CD14-positive monocyte (primary cell): ENCODE results near the gene C2CD5. TPM values are rescaled to one million over a fixed set of nuclear protein-coding genes. Genes with fewer than 3 reads are reported as not detected.

Experiments
- DNase-seq, 3 donors: peaks; one replicate each; pipeline ENCODE4 v3.0.0-alpha.2; 2011 to 2022
- H2AFZ ChIP-seq: 2 replicates; pipeline ENCODE4 v1.6.0; 2012; ENCODE audit warnings: mild to moderate bottlenecking, low read depth, low read length, inconsistent platforms; ENCODE audit not compliant: insufficient read depth, poor library complexity, severe bottlenecking
- H3K27ac ChIP-seq, 2 donors: 1 replicate in 1 of 2; 2 replicates in 1 of 2; pipeline ENCODE4 v1.5.1; 2012 to 2013; ENCODE audit warnings: low read length in 2 of 2, control low read depth in 1 of 2, inconsistent platforms in 1 of 2, low read depth in 1 of 2, mild to moderate bottlenecking in 1 of 2
- H3K27me3 ChIP-seq, 2 donors: one replicate each; pipeline versions ENCODE4 v1.6.0 to v1.6.1; 2011 to 2013; ENCODE audit warnings: low read length in 2 of 2; ENCODE audit not compliant: control insufficient read depth in 2 of 2, insufficient read depth in 2 of 2
- H3K36me3 ChIP-seq, 2 donors: replicated peaks in 1 of 2; 1 replicate in 1 of 2; 2 replicates in 1 of 2; pipeline versions ENCODE4 v1.5.1 to v1.6.1; 2012 to 2013; ENCODE audit warnings: low read length in 2 of 2, control low read depth in 1 of 2, inconsistent platforms in 1 of 2, mild to moderate bottlenecking in 1 of 2; ENCODE audit not compliant: insufficient read depth in 2 of 2, control insufficient read depth in 1 of 2
- H3K4me1 ChIP-seq, 2 donors: 1 replicate in 1 of 2; 2 replicates in 1 of 2; pipeline versions ENCODE4 v1.5.1 to v1.6.1; 2012 to 2013; ENCODE audit warnings: low read length in 2 of 2, control low read depth in 1 of 2, inconsistent platforms in 1 of 2, mild to moderate bottlenecking in 1 of 2, moderate library complexity in 1 of 2; ENCODE audit not compliant: insufficient read depth in 2 of 2, control insufficient read depth in 1 of 2
- H3K4me2 ChIP-seq: replicated peaks from 2 replicates; pipeline ENCODE3; 2012; ENCODE audit warnings: low read length, moderate library complexity, mild to moderate bottlenecking; ENCODE audit not compliant: poor library complexity, severe bottlenecking; ENCODE audit errors: extremely low read depth
- H3K4me3 ChIP-seq, 3 experiments: fragments of 200-600 bp in 1 of 3; sonication (generic) in 1 of 3; replicated peaks in 1 of 3; 1 replicate in 2 of 3; 2 replicates in 1 of 3; pipeline ENCODE4 v1.5.1; 2011 to 2013; ENCODE audit warnings: low read length in 3 of 3, mild to moderate bottlenecking in 3 of 3, control low read depth in 2 of 3, low read depth in 2 of 3, inconsistent platforms in 1 of 3, moderate library complexity in 1 of 3
- H3K79me2 ChIP-seq: 2 replicates; pipeline ENCODE4 v1.6.0; 2012; ENCODE audit warnings: mild to moderate bottlenecking, control low read depth, inconsistent platforms, low read length, moderate library complexity; ENCODE audit not compliant: insufficient read depth
- H3K9ac ChIP-seq: 2 replicates; pipeline ENCODE4 v1.6.0; 2017; ENCODE audit warnings: low read length, mild to moderate bottlenecking; ENCODE audit not compliant: insufficient read depth, poor library complexity, severe bottlenecking
- H3K9me3 ChIP-seq, 2 donors: replicated peaks in 1 of 2; 1 replicate in 1 of 2; 2 replicates in 1 of 2; pipeline versions ENCODE4 v1.5.1 to v1.6.1; 2012 to 2013; ENCODE audit warnings: low read length in 2 of 2, control low read depth in 1 of 2; ENCODE audit not compliant: control insufficient read depth in 1 of 2, insufficient read depth in 1 of 2
- H4K20me1 ChIP-seq: 2 replicates; pipeline ENCODE4 v1.6.0; 2012; ENCODE audit warnings: mild to moderate bottlenecking, low read length, control low read depth, moderate library complexity; ENCODE audit not compliant: insufficient read depth
- H3K27ac Mint-ChIP-seq, 7 donors: one replicate each; pipeline ENCODE4 v1.8.0; 2020; ENCODE audit warnings: mild to moderate bottlenecking in 7 of 7, mixed read lengths in 7 of 7, moderate library complexity in 6 of 7, inconsistent platforms in 2 of 7
- H3K27me3 Mint-ChIP-seq, 3 donors: one replicate each; pipeline ENCODE4 v1.8.0; 2021 to 2022; ENCODE audit warnings: low read depth in 3 of 3, mild to moderate bottlenecking in 3 of 3, mixed read lengths in 3 of 3, moderate library complexity in 3 of 3, inconsistent platforms in 1 of 3
- H3K36me3 Mint-ChIP-seq, 2 donors: one replicate each; pipeline ENCODE4 v1.8.0; 2020; ENCODE audit warnings: mixed read lengths in 2 of 2, inconsistent platforms in 1 of 2, mild to moderate bottlenecking in 1 of 2
- H3K4me1 Mint-ChIP-seq: one replicate; pipeline ENCODE4 v1.8.0; 2020; ENCODE audit warnings: mild to moderate bottlenecking, mixed read lengths
- H3K4me3 Mint-ChIP-seq, 2 donors: one replicate each; pipeline ENCODE4 v1.8.0; 2020; ENCODE audit warnings: mild to moderate bottlenecking in 2 of 2, mixed read lengths in 2 of 2, moderate library complexity in 1 of 2
- H3K9me3 Mint-ChIP-seq, 7 donors: one replicate each; pipeline ENCODE4 v1.8.0; 2020 to 2022; ENCODE audit warnings: mixed read lengths in 7 of 7, mild to moderate bottlenecking in 6 of 7, moderate library complexity in 6 of 7, inconsistent platforms in 2 of 7
- CTCF ChIP-seq: fragments of 200-600 bp; IDR thresholded peaks from one replicate; pipeline ENCODE4 v1.8.0; 2022; ENCODE audit warnings: antibody characterized with exemption, mild to moderate bottlenecking
- WGBS: methylation state at CpG from one replicate; pipeline ENCODE4 v1.1.5; 2013; ENCODE audit warnings: missing lambda C conversion rate; ENCODE audit not compliant: insufficient coverage; 5-methylcytosine and 5-hydroxymethylcytosine counted together
- intact Hi-C, 2 donors: fragments of 100-400 bp; cut with micrococcal nuclease; formaldehyde crosslinking; loops; one replicate each; pipeline versions ENCODE4 v1.15.0 to v1.15.1; 2023
- polyA plus RNA-seq, 3 donors: library from polyadenylated mRNA; depleted of rRNA in 1 of 3; unstranded in 2 of 3; stranded (reverse) in 1 of 3; fragments of 300-500 nt in 2 of 3; fragments of >200 nt in 1 of 3; fragmentation: Illumina TruSeq in 2 of 3; gene quantifications; 1 replicate in 2 of 3; 2 replicates in 1 of 3; pipeline ENCODE4 v1.2.3, GENCODE V29; 2012 to 2021

Gene C2CD5
- polyA plus RNA-seq, 3 donors = 13.0 to 22.8 (median 13.6) TPM

GRCh38 chr12:22435583-22435982 lies 108.8 kb downstream of the C2CD5 start:
- H2AFZ ChIP-seq = no peak overlapping the region
- no peak overlapping the region for H3K27ac ChIP-seq
- Mint-ChIP-seq H3K27ac (no peak overlapping the region), H3K4me3 (no peak overlapping the region), H3K9me3 (no peaks in the 10 kb centered on the region), H3K4me1 (peaks cover 6% of the 10 kb centered on the region), H3K27me3 (peaks cover 1 to 6% (median 2%) of the 10 kb centered on the region in 3 donors), H3K36me3 (no peaks in the 10 kb centered on the region)
- no peaks in the 10 kb centered on the region for H3K36me3 ChIP-seq
- no peaks in the 10 kb centered on the region for H3K79me2 ChIP-seq
- H3K9ac ChIP-seq = no peak overlapping the region
- H3K9me3 ChIP-seq = no peaks in the 10 kb centered on the region
- H3K4me2 ChIP-seq = no peak overlapping the region
- H4K20me1 ChIP-seq = no peaks in the 10 kb centered on the region
- no peak for TF ChIP-seq CTCF
- H3K4me1 ChIP-seq = no peaks in the 10 kb centered on the region
- intact Hi-C loops = no loop called here
- no peak overlapping the region for H3K4me3 ChIP-seq
- WGBS = no CpG with 5 or more reads among the region's 3 CpGs
- DNase-seq = no peak
- H3K27me3 ChIP-seq = no peaks in the 10 kb centered on the region

DNA sequence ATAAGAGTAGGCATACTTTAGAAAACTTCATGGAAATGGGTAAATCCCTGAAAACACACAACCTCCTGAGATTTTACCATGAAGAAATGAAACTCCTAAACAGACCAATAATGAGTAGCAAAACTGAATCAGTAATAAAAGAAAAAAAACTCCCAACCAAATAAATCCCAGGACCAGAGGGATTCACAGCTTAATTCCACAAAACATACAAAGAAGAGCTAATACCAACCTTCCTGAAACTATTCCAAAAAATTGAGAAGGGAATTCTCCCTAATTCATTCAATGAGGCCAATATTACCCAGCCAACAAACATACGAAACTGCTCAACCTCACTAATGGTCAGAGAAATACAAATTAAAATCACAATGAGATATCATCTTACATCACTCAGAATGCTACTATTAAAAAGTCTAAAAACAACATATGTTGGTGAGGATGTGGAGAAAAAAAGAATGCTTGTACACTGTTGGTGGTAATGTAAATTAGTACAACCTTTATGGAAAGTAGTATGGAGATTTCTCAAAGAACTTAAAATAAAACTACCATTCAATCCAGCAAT lies 112.6 kb downstream of the C2CD5 start:
- WGBS = 80% methylated on average over 1 of the region's 1 CpG
- H3K4me2 ChIP-seq = no peak overlapping the region

More for the DNA sequence above, 112.6 kb downstream of the C2CD5 start:
- peak overlapping the region in 1 of 2 donors; percentile 26 for H3K4me3 Mint-ChIP-seq
- no peaks in the 10 kb centered on the region for H3K79me2 ChIP-seq
- no peaks in the 10 kb centered on the region for H3K4me1 ChIP-seq
- H3K27me3 ChIP-seq = no peaks in the 10 kb centered on the region
- no peaks in the 10 kb centered on the region for H3K9me3 Mint-ChIP-seq
- peaks cover 4% of the 10 kb centered on the region for H3K4me1 Mint-ChIP-seq
- H4K20me1 ChIP-seq = no peaks in the 10 kb centered on the region
- no peak overlapping the region for H3K27ac ChIP-seq
- peaks cover 0 to 2% (median 1%) of the 10 kb centered on the region in 3 donors for H3K27me3 Mint-ChIP-seq
- H3K27ac Mint-ChIP-seq = no peak overlapping the region
- no peaks in the 10 kb centered on the region for H3K36me3 ChIP-seq
- H3K9ac ChIP-seq = no peak overlapping the region
- H3K4me3 ChIP-seq = no peak overlapping the region
- H3K9me3 ChIP-seq = no peaks in the 10 kb centered on the region
- H2AFZ ChIP-seq = no peak overlapping the region
- H3K36me3 Mint-ChIP-seq = no peaks in the 10 kb centered on the region
- intact Hi-C loops = no loop called here
- TF ChIP-seq CTCF = no peak
- DNase-seq = no peak
